GM08714 (cell line): ENCODE results near the gene GPATCH8.

Experiments used
- H3K4me3 ChIP-seq: fragments of 200-500 bp; sonication (Bioruptor generic); 2 replicates; pipeline ENCODE4 v1.5.1; 2014; ENCODE audit warnings: mild to moderate bottlenecking, low read length, inconsistent platforms
- ZNF274 ChIP-seq: IDR thresholded peaks from 2 replicates; pipeline ENCODE4 v1.6.1; 2012; ENCODE audit warnings: mild to moderate bottlenecking, low read depth, low read length

The GPATCH8 gene

GRCh38 chr17:44354582-44355561, 148.3 kb downstream of the GPATCH8 start:
- TF ChIP-seq ZNF274 = no peak
- no peak overlapping the region for H3K4me3 ChIP-seq

- no peak overlapping the region; the same call in 1 of the 2 replicates for H3K4me3 ChIP-seq
- TF ChIP-seq ZNF274 = no peak
These were observed 149.4 kb downstream of the GPATCH8 start for GRCh38 chr17:44353672-44354331.

GRCh38 chr17:44352828-44353671, 150.2 kb downstream of the GPATCH8 start:
- no peak for TF ChIP-seq ZNF274
- no peak overlapping the region for H3K4me3 ChIP-seq

GRCh38 chr17:44351961-44352827, 151.0 kb downstream of the GPATCH8 start:
- no peak for TF ChIP-seq ZNF274

GRCh38 chr17:44351464-44351863, 151.7 kb downstream of the GPATCH8 start:
- H3K4me3 ChIP-seq = no peak overlapping the region
- TF ChIP-seq ZNF274 = no peak

More at GRCh38 chr17:44351961-44352827, 151.0 kb downstream of the GPATCH8 start:
- H3K4me3 ChIP-seq = no peak overlapping the region

GRCh38 chr17:44350733-44351226, 152.4 kb downstream of the GPATCH8 start:
- no peak for TF ChIP-seq ZNF274
- H3K4me3 ChIP-seq = no peak overlapping the region

- H3K4me3 ChIP-seq = no peak overlapping the region
- TF ChIP-seq ZNF274 = no peak
These were observed 153.6 kb downstream of the GPATCH8 start for GRCh38 chr17:44349553-44350070.

- H3K4me3 ChIP-seq = no peak overlapping the region; the same call in 1 of the 2 replicates
These were observed 154.2 kb downstream of the GPATCH8 start for GRCh38 chr17:44348988-44349364.

GRCh38 chr17:44348234-44348987, 154.8 kb downstream of the GPATCH8 start:
- no peak for TF ChIP-seq ZNF274
- no peak overlapping the region; the same call in 1 of the 2 replicates for H3K4me3 ChIP-seq

More at GRCh38 chr17:44348988-44349364, 154.2 kb downstream of the GPATCH8 start:
- no peak for TF ChIP-seq ZNF274
